NCI-H2171 (cell line): ENCODE data around the gene AMH.

Experiments used
- DNase-seq: peaks from one replicate; lab custom pipeline; 2025; lab: John Stamatoyannopoulos, UW

Gene AMH

DNA sequence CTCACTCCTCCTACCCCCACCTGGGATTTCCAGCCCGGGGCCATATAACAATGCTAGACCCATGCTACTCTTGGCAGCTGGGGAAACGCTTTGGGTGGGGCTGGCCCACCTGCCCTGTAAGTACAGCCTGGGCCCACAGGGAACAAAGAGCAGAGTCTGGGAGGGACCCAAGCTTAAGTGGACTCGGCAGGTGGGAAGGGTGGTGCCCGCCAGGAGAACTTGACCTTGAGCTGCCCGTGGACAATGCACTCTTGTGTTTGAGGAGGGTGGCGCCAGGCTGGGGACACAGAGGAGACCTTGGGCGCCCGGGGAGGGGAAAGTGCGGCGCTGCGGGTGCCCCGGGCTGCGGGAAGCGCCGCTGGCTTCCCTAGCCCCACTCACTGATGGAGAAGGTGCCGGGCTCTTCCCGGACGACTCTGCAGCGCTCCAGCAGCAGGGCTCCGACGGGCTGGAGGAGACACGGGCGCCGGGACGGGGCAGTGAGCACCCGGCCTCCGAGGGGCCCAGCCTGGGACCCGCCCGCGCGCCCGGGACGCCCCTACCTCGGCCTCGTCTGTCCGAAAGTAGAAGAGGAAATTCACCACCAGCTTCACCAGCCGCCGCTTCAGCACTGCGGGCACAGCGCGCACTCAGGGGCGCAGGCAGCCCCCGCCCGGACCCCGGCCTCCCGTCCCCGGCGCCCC lies 13.6 kb upstream of the AMH start:
- peak; percentile 48 for DNase-seq

DNA sequence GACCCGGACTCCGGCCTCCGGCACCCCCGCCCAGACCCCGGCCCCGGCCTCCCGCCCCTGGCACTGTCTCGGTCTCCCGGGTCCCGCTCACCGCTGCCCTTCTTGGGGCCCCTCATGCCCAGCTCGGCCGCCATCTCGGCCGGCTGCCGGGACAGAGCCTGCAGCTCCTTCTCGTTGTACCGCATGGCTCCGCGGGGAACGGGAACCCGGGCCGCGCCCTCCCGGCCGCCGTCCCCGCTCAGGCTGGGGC lies 13.1 kb upstream of the AMH start:
- DNase-seq = no peak

DNA sequence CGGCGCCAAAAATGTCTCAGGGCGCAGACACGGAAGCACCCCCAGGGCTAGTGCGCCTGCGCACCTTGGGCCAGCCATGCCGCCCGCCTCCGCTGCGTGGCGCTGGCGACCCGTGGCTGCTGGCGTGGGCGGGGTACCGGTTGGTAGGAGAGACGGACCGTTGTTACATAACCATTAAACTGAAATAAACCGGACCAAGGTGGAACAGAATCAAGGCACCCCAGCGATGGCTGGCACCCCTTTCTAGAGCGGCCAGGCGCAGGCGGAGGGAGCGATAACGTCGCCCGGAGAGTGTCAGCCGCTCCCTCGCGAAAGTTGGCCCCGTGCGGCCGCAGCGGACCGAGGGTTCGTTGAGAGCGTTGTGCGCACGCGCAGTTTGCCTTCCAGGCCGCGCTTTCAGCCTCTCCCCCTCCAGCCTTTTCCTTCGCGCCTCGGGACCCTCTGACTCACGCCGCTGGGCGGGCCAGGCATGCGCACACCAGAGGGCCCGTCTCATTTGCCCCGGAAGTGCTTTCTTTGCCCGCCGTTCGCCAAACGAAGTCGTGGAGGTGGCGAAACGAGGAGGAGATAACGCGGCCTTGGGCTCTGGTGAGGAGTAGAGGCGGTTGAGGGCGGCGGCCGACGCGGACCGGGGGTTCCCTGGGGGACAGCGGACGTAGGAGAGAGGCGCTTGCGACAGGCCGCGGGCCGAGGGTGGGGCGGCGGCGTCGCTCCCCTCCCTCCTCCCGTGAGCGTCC lies 12.6 kb upstream of the AMH start, which contains the start of the genes PLEKHJ1 and SF3A2:
Gene PLEKHJ1, minus strand, starts transcription at position 16 of the 737 bp plus-strand sequence. CDS start 81 bp downstream, outside the sequence.
Gene SF3A2, plus strand, starts transcription at position 511 of the 737 bp plus-strand sequence. CDS start 6,595 bp downstream, outside the sequence.
- peak; percentile 98 for DNase-seq

DNA sequence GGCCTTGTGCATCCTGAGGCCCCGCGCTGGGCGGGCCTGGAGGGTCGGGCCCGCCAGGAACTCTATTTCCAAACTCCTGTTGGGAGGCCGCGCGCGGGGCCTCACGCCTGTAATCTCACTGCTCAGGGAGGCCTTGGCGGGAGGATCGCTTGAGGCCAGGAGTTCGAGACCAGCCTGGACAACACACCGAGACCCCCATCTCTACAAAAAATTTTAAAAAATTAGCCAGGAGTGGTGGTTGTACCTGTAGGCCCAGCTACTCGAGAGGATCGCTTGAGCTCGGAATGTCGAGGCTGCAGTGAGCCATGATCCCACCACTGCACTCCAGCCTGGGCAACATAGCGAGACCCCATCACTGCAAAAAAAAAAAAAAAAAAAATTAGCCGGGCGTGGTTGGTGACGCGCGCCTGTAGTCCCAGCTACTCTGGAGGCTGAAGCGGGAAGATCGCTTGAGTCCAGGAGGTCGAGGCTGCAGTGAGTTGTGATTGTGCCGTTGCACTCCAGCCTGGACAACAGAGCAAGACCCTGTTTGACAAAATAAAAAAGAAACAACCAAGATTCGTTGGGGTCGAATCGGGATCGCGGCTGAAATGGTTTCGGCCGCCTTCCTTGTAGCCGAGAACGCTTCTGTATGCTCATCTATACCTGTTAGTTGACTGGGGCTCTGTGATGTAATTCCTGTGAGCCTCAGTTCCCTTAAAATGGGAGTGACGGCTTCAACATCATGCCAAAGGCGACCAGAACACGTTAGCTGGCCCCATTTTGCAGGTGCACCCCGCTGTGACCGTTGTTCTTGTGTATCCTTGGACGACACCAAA lies 11.9 kb upstream of the AMH start:
- no peak for DNase-seq

DNA sequence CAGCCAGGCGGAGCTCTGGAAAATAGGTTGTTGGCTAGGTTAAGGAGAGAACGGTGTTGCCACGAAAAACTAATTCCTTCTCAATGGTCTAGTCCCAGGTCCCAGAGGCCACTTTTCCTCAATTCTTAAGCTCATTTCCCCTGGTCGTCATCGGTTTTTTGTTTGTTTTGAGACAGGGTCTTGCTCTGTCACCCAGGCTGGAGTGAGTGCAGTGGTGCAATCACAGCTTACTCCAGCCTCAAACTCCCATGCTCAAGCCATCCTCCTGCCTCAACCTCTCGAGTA lies 11.3 kb upstream of the AMH start:
- no peak for DNase-seq

DNA sequence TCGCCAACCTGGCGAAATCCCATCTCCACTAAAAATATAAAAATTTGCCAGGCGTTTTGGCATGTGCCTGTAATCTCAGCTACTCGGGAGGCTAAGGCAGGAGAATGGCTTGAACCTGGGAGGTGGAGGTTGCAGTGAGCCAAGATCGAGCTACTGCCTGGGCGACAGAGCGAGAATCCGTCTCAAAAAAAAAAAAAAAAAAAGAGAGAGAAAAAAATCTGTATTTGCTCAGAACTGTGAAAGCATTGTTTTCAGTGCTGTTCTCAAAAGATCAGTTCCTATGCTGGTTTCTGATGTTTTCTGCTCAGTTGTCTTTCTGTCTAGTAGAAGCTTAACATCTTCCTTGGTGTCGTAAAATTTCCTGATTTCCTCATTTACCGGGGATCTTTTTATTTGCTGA lies 9.9 kb upstream of the AMH start:
- DNase-seq = no peak

DNA sequence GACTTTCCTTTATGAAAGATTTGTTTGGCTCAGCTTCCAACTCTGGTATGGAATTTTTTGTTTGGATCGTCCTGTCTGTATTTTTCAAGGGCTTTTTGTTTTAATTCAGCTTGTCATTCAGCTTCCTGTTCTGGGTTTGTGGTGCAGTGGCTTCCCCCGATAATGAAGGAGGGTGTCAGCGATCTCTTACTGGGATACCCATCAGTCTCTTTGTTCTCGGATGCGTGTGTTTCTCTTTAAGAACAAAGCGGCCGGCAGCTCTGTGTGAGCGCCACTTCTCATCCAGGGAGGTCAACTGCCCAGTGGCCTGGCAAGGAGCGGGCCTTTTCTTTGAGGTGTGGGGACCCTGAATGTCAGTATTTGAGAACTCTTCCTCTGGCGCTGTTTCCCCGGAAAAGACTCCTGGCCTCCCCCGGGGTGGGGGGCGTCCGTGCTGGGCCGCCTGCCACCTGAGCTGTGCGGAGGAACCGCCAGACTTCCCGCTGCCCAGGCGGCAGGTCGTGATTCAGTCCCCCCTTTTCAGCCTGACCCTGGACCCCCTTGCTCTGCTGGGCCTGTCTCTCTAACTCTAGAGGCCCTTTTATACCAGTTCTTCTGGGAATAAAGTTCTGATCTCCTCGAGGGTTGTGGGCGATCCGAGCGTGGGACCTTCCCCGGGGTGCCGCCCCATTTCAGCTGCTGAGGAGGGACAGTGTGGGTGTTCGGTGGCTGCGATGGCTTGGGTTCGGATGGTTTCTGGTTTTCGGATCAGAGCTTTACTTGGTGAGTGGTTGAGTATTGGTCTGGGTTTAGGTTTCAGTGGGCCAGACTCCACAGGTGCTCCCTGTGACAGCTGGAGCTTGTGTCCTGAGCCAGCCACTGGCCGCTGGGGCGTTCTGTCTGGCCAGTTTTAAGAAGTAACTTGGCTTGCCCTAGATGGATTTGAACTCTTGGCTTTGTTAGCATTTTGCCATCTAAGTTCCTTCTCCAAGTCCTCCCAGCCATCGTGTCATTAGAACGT lies 9.1 kb upstream of the AMH start:
- DNase-seq = no peak

DNA sequence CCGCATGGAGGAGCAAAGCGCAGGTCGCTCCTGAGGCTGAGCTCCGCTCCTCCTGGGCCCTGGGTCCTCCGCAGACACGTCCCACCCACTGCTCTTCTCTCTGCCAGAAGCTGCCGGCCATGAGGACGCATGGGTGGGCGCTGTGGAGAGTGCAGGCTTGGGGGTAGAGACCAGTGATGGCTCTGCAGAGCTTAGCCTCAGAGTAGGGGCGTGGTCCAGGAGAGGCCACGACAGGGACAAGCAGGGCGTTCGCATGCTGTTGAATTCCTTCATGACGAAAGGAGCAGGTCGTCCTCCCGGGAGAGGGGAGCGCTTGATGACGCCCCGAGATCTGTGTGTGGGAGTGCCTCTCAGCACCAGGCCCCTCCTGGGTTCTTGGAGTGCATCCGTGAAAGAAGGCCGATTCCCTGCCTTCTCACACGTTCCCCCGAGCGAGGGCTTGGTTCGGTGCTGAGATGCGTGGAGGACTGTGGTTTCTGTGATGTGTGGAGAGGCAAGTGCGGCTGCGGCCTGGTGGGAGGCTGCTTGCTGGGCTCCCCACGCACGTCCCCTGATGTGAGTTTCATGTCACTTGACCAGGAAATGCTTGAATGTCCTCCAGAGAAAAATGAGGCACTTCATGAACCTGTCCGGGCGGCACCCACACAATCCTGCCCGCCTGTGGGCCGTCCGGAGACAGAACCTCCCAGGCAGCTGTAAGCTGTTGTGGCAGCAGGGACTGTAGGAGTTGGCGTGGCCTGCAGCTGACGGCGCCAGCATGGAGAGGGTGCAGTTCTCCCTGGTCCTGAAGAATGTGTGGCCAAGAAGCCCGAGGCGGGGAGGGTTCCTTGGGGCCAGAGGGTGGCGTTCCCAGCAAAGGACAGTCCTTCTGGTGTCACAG lies 8.0 kb upstream of the AMH start:
- DNase-seq = no peak

DNA sequence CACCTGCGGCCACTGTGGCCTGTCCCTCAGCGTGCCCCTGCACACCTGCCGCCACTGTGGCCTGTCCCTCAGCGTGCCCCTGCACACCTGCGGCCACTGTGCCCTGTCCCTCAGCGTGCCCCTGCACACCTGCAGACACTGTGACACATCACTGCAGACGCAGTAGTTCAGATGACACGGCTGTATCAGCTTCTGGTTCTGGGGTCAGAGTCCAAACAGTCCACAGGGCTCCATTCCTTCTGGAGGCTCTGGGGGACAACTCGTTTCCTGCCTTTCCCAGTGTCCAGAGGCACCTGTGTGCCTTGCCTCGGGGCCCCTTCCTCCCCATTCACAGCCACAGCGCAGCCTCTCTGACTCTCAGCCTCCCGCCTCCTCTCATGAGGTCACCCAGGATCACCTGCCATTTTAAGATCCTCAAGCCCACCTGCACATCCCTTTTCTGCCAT lies 7.0 kb upstream of the AMH start:
- DNase-seq = no peak

DNA sequence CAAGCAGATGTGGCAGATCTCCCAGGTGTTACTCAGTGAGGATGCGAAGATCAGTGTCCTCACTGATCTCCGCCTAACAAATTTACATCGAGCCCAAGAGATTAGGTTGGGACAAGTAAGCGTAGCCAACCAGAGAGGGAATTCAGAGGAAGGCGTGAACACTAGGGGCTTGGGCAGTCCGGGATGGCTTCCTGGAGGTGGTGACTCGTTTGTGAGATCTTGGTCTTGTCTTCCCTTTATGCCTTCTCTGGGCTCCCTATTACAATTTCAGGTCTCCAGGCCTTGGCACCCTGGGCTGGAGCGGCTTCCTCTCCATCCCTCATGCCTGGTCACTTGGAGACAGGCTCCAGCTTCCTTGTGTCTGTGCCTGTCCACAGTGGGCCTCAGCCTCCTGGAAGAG lies 6.3 kb upstream of the AMH start:
- DNase-seq = no peak

DNA sequence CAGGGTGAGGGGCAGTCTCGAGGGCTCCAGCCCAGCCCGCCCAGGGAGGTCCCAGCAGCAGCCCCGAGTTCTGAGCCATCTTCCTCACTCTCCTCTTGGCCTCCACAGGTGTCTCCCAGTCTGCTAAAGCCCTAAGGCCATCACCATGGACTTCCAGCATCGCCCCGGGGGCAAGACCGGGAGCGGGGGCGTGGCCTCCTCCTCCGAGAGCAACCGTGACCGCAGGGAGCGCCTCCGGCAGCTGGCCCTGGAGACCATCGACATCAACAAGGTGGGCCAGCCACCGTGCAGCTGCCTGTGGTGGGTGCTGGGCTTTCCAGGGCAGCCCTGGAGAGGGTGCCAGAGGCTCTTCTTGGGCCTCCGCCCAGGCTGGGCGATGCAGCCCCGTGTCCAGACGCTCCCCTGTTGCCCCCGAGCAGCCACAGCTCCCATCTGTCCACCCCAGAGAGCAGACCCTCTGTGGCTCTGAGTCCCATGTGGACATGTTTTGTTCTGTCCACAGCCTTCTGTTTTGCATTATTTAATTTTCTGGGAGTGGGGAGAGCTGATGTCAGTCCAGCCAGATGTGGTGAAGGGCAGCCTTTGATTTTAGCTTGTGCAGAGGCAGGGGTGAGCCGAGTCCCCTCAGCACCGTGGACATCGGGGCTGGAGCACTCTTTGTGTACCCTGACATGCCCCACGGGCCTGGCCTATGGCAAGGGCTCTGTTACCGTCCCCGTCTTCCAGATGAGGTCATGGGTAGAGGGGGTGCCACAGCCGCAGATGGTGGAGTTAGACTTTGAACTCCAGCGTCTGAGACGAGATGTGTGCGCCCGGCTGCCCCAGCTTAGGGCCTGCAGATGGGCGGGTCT lies 5.6 kb upstream of the AMH start:
- DNase-seq = no peak

DNA sequence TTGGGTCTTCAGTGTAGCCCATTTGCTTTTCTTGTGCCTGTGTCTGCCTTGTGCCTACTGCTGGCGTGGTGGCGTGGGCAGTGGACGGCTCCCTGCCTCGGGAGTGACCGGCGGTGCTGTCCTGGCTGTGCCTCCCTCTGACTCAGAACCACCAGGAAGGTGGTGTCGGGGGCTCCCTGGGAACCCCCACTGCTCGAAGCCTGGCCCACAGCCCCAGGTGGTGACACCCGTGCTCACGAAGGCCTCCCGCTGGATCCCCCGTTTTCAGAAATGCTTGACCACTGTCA lies 5.1 kb upstream of the AMH start:
- no peak for DNase-seq

DNA sequence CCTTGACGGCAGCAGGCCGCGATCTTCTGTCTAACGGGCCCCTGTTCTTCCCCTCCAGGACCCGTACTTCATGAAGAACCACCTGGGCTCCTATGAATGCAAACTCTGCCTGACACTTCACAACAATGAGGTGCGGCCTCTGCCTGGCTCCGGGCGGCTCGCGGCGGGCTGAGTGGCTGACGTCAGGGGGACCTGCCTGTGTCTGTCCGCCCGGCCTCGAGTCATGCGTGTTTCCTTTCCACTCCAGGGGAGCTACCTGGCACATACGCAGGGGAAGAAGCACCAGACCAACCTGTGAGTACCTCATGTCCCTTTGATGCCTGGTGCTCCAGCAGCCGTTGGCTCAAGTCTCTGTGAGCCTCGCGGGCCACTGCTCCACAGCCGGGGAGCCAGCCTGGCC lies 4.6 kb upstream of the AMH start:
- DNase-seq = no peak

DNA sequence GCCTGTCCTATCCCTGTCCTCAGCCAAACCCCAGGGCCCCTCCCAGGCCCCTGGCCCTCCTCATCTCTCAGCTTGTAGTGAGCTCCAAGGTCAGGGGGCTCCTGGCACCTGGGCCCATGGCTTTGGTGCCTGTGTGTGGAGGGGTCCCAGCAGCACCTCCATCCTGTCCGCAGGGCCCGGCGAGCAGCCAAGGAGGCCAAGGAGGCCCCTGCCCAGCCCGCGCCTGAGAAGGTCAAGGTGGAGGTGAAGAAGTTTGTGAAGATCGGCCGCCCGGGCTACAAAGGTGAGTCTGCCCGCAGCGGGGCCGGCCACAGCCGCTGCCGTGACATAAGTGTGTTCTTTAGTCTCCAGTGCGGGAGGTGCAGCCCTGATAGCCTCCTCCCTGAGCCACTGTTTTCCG lies 3.9 kb upstream of the AMH start:
- DNase-seq = no peak

DNA sequence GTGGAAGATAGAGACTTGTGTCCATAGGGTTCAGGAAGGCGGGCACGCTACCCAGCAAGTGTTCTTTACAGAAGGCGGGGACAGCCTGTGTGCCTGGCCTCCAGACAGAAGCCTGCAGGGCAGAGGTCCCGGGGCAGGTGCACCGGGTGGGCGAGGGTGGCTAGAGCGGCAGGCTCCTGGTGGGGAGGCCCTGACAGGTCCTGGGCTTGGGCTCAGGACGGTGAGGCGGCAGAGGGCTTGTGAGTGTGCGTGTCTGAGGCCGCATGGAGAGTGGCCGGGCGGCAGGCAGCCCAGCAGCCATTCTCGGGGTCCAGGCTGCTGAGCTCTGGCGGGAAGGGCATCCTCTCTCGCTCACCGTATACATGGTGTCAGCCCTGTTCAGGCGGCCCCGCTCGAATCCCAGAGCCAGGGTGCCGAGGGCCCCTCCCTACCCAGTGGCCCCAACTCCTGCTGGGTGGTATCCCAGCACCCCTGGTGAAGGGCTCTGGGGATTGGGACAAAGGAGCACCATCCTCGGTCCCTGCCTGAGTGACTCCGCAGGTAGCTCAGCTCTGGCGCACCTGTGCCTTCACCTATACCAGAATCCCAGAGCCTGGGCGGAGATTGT lies 3.0 kb upstream of the AMH start:
- DNase-seq = no peak

DNA sequence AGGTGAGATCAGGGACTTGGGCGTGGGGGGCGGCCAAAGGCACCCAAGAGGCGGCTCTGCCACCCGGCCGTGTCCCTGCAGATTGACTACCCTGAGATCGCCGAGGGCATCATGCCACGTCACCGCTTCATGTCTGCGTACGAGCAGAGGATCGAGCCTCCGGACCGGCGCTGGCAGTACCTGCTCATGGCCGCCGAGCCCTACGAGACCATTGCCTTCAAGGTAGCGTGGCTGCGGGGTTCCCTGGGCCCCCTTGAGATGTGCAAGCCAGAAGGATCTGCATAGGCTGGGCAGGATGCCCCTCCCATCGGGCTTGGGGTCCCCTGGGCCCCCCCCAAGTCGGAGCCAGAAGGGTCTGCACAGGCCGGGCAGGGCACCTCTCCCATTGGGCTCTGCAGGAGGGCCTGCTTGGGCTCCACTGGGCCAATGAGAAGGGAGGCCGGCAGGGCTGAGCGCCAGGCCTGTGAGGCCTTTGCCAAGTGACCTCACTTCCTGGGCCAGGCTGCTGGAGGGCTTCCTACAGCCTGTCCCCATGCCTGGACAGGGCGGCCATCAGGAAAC lies 2.2 kb upstream of the AMH start:
- DNase-seq = no peak

DNA sequence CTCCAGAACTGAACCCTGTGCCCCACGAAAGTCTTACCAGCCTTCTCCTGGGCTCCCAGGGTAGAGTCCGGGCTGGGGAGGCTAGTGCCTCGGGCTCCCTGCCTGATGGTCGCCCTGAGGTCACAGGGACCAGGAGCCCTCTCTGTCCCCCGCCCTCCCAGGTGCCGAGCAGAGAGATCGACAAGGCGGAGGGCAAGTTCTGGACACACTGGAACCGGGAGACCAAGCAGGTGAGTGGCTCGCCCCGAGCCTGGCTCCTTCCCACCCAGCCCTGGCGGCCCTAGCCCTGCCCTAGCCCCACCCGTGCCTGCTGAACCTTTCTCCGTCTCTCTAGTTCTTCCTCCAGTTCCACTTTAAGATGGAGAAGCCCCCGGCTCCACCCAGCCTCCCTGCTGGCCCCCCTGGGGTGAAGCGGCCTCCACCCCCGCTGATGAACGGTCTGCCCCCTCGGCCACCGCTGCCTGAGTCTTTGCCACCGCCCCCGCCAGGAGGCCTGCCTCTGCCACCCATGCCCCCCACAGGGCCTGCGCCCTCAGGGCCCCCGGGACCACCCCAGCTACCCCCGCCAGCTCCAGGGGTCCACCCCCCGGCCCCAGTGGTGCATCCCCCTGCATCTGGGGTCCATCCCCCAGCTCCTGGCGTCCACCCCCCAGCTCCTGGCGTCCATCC lies 1.6 kb upstream of the AMH start:
- DNase-seq = no peak

DNA sequence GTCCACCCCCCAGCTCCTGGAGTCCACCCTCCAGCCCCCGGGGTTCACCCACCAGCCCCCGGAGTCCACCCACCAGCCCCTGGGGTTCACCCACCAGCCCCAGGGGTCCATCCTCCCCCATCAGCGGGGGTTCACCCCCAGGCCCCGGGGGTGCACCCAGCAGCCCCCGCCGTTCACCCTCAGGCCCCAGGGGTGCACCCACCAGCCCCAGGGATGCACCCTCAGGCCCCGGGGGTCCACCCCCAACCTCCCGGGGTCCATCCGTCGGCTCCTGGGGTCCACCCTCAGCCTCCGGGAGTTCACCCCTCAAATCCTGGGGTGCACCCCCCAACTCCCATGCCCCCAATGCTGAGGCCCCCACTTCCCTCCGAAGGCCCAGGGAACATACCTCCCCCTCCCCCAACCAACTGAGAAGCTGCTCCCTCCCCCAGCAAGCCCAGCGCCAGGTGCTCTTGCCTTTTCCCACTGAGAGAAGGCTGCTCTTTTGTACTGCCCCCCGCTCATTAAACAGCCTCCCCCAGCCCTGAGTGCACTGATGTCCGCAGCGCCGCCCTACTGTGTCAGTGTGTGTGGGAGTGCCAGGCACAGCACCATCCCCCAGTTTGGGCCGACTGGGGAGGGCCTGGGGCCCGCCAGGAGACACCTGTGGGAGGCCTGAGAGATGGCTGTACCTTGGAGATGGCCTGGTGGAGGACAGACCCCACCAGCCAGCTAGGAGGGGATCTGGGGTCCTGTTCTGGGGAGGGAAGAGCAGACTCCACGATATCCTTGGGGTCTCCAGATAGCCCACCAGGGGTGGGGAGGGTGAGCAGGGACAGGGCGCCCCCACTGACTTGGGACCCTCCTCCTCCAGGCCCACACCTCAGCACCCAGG lies 750 bp upstream of the AMH start:
- no peak for DNase-seq
